Measurements from ENCODE around the gene TRIM28.

- TF ChIP-seq GATA2 (CRISPR knock-in tag; IDR thresholded peaks at IDR 0.05), result no peak
- no peak for TF ChIP-seq POLR2AphosphoS5 (IDR thresholded peaks at IDR 0.05; ENCODE audit: control insufficient read depth, insufficient read depth, low read depth, low read length)
- TF ChIP-seq ETS2 (tag; IDR thresholded peaks at IDR 0.05; ENCODE audit: borderline replicate concordance, poor library complexity, severe bottlenecking), result no peak
These were observed 18.5 kb downstream of the TRIM28 start for GRCh38 chr19:58562122-58563033.

Data from K562 (cell line).